GM20431 (cell line): ENCODE results near the gene LRTM1.

Experiments used
- in situ Hi-C: fragments of 300-500 bp; cut with MseI, MboI; formaldehyde crosslinking; loops from one replicate; pipeline ENCODE4 v1.15.0; 2020; ENCODE audit warnings: low sequenced_read_pairs; ENCODE audit not compliant: unreplicated experiment

Gene LRTM1

DNA sequence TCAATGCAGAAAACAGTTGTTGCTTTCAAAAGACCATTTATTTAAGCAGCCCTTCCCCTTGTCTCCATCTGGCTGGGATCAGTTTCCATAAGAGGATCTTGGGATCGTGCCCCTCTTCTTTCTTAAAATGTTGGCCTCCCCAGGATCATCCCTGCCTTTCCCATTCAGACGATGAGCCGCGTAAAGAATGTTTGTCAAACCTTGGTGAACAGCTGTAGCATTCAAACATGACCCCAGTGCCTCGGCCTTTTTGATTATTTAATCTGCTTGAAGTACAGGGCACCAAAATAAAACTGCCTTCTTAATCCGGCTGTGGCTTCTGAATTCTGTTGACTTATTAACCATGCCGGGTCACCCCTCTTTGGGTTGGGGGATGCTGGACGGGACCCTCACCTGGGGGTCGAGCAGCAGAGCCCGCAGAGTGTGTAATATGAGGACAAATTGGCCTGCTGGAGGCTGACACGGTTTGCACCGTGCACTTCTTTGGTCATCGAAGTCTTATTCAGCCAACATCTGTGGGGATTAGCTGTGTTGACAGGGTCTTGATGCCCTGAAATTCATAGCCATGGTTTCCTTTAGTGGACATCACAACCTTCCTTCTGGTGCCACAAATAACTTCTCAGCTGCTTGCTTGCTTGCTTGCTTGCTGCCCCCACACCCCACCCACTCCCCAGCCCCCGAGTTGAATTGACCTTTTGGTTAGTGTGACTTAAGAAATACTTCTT lies at the start of gene LRTM1:
Gene LRTM1, minus strand, starts transcription at position 14 of the 725 bp plus-strand sequence. CDS start 148 bp downstream, outside the sequence.
- in situ Hi-C loops: no loop called here

- in situ Hi-C loops: no loop called here
These were observed 49.6 kb upstream of the LRTM1 start for GRCh38 chr3:54977439-54977838.

- in situ Hi-C loops: no loop called here
These were observed 43.0 kb upstream of the LRTM1 start for GRCh38 chr3:54970895-54971294.

DNA sequence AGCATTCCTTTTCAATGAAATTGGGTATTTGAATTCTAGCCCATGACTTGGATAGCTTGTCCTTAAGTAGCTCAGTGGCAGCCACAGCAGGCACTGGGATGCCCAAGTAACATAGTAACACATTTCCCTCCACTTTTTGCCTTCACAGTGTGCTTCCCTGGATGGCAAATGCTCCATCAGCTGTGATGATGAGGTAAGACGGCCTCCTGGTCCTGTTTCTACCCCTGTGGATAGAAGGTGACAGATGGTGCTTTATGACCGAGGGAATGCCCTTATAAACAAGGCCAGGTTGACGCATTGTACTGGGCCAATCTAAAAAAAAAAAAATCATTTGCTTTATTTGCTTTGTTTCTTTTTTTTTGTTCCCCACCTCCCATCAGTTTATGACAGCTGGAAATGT lies 41.8 kb upstream of the LRTM1 start:
- in situ Hi-C loops: no loop called here

DNA sequence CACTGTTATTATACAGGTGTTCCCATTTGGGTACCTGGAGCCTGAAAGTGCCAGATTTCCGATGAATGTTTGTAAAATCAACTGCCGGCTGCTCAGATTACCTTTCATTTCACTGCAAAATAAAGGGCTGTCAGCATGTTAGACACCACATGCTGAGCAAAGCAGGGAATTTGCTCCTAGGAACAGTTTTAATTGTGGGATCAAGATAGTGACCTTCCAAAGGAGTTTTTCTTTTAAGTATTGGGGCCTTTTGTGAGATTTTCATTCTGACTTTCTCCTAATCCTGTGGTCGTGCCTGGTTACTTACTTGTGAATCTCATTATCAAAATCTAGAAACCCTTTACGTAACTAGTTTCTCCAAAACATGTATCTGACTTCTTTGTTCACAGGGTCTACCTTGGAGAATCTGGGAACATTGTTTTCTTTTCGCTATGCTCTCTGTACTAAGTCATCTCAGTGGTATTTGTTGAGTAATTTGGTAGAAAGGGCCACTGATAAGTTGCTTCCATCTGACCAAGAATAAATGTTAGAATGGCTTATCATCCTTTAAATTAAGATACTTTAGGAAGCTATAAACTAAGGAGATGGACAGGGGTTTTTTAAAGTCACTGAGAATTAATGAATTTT lies 40.8 kb upstream of the LRTM1 start:
- in situ Hi-C loops: no loop called here

GRCh38 chr3:54967731-54968161 lies 39.9 kb upstream of the LRTM1 start:
- in situ Hi-C loops: no loop called here

GRCh38 chr3:54966979-54967378 lies 39.1 kb upstream of the LRTM1 start:
- in situ Hi-C loops: no loop called here

DNA sequence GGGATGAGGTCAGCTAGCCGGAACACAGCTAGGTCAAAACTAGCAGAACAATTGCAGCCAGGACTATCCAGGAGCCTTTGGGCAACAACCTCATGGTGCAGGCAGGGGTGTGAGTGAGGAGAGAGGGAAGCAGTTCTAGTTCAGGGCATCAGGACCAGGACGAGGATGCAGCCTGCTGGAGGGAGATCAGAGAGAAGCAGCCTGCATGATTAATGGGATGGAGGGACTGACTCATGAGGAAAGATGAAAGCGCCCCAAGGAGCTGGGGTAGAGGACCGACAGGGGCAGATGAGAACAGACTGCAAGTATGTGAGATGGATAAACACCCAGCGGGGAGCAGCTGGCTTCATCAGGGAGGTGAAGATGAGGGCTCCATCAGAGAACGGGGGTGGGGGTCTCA lies 37.9 kb upstream of the LRTM1 start:
- in situ Hi-C loops: no loop called here

GRCh38 chr3:54964081-54964480 lies 36.2 kb upstream of the LRTM1 start:
- in situ Hi-C loops: no loop called here

GRCh38 chr3:54963641-54964040 lies 35.8 kb upstream of the LRTM1 start:
- in situ Hi-C loops: no loop called here

- in situ Hi-C loops: no loop called here
These were observed 34.3 kb upstream of the LRTM1 start for GRCh38 chr3:54962200-54962599.

DNA sequence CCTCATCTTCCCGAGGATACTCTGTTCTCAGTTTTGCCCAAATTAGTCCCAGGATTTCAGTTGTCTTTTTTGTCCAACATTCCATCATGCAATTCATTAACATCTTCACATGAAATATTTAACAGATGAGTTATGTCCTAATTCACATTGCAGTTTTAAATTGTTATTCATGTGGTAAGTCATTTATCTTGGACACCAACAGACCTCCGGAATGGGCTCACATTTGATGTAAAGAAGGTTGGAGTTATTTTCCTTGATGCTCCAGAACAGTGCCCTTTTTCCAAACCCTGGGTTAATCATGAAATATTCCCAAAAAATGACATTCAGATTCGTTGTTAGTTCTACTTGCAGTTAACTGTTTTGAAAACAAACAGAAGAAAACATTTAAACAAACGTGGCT lies 32.8 kb upstream of the LRTM1 start:
- in situ Hi-C loops: no loop called here

DNA sequence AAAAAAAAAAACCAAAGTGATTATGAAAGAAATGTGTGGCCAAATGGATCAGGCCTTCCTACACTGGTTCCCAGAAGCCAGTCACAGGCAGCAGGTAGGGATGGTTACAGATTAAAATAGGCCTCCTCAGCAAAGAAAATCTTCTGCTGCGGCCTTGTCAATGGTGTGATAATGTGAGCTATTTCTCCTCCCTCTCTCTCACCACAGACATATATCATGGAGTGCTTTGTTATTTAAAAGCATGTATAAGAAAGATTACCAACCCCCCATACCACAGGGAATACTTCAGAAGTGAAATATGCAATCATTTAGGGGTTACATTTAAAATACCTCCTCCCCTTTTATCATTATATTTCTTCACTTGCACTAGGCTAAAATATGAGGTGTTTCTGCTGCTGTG lies 32.2 kb upstream of the LRTM1 start:
- in situ Hi-C loops: no loop called here

- in situ Hi-C loops: no loop called here
These were observed 29.9 kb upstream of the LRTM1 start for GRCh38 chr3:54957711-54958110.

DNA sequence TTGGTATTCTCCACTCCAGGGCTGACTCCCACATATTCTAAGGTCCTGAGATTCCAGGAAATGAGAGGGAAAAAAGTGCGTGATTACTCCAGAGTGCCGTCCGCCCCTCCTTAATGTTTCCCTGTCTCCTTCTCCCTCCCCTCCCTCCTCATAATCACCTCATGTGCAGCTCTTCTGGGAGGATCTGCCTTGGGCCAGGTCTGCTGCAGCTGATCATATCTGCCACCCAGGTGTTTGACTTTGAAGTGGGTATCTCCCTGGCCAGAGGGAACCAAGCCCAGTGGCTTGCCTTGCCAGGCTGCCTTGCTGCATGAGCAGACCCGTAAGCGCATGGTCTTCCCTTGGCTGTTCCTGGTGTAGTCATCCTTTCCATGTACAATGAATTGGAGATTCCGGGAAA lies 28.1 kb upstream of the LRTM1 start:
- in situ Hi-C loops: no loop called here

- in situ Hi-C loops: no loop called here
These were observed 27.6 kb upstream of the LRTM1 start for GRCh38 chr3:54955496-54955895.

DNA sequence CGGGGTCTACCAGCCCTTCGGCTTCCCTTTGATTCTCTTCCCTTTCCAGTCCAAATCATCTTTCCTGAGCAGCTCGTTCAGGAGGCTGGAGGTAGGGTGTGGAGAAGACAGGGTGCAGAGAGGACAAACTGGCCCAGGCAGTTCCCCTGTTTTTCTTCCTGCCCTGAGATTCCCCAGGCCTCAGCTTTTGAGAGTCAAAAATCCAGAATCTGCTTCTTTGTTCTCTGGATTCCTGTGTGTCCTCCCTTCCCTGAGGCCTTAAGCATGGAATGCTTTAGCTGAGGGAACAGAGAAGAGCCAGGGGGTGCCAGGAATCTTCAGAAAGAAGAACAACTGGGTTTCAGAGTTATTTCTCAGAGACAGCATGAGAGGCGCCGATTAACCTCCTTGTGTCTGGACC lies 26.7 kb upstream of the LRTM1 start:
- in situ Hi-C loops: no loop called here

DNA sequence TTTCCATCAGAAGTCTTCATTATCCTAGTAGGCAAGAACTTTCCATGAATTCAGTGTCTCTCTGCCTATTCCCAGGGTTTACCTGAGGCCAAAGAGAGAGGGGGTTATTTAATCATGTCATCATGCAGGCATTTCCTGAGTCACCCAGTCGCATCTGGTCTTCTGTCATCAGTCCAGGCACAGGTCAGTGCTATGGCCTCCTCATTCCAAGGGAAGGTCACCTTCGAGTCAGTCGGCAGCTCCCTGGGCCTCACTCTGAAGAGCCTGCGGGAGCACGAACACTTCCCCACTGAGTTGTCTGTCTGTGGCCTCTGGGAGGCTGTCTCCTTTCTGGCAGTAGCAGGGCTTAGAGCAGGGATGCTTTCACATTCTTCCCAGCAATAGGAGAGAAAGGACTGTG lies 26.2 kb upstream of the LRTM1 start:
- in situ Hi-C loops: no loop called here

- in situ Hi-C loops: no loop called here
These were observed 23.5 kb upstream of the LRTM1 start for GRCh38 chr3:54951405-54951804.

DNA sequence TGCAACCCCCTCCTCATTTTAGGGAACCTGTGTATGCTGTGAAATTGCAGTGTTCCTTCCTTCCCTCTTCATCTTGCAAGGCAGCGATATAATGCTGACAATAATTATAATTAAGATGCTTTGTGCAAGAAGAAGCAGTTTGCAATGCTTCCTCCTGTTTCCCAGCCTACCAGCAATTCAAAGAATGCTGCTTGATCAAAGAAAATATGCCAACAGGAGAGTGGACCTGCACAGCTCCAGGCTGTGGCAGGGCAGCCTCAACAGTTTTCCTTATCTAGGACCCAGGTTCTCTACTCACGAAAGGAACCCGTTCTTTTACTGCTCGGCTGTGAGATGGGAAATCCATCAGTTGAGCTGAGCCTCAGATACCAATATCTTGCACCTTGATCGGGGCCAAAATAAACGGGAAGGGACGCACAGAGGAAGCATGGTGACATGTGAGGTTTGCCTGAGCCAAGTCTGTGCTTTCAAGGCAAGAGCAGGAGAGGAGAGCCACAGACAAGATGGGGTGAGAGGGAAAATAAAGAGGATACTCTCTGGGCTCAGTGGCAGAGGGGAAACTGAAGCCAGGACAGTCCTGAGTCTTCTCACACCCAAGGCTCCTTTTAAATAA lies 22.6 kb upstream of the LRTM1 start:
- in situ Hi-C loops: no loop called here

GRCh38 chr3:54949491-54950044 lies 21.7 kb upstream of the LRTM1 start:
- in situ Hi-C loops: no loop called here
